Ovary (tissue), 9 donors: Measurements from ENCODE around the gene CHCHD1. TPM values are rescaled to one million over a fixed set of nuclear protein-coding genes. Genes with fewer than 3 reads are reported as not detected.
"Not testable (repeated sequence)": the region's sequence is repeated elsewhere in the genome, so short reads cannot be mapped to it uniquely, and the experiment has no call there.

Experiments used
- DNase-seq, 5 donors: peaks; one replicate each; pipeline ENCODE4 v3.0.0-alpha.2; 2019 to 2020
- H3K27ac ChIP-seq, 2 donors: fragments of 200-600 bp; one replicate each; pipeline versions ENCODE4 v1.5.1 to v1.8.0; 2019 to 2022
- H3K27me3 ChIP-seq: fragments of 200-600 bp; one replicate; pipeline ENCODE4 v1.8.0; 2022
- H3K36me3 ChIP-seq: fragments of 200-600 bp; sonication (generic); one replicate; pipeline ENCODE4 v1.5.1; 2019
- H3K4me1 ChIP-seq: one replicate; pipeline ENCODE4 v1.8.1; 2013; ENCODE audit warnings: mild to moderate bottlenecking, moderate library complexity; ENCODE audit not compliant: insufficient read depth
- H3K4me3 ChIP-seq: fragments of 200-600 bp; sonication (generic); one replicate; pipeline ENCODE4 v1.5.1; 2017
- H3K9me3 ChIP-seq, 2 donors: fragments of 200-600 bp in 1 of 2; sonication (generic) in 1 of 2; one replicate each; pipeline versions ENCODE4 v1.5.1 to v1.8.1; 2013 to 2019; ENCODE audit warnings: mild to moderate bottlenecking in 1 of 2, moderate library complexity in 1 of 2
- CTCF ChIP-seq, 3 donors: fragments of 450-650 bp in 2 of 3; fragments of 200-600 bp in 1 of 3; IDR thresholded peaks; one replicate each; pipeline versions ENCODE4 v1.5.1 to v1.8.0; 2016 to 2022; ENCODE audit warnings: antibody characterized with exemption in 3 of 3, mild to moderate bottlenecking in 1 of 3
- EP300 ChIP-seq: sonication (generic); formaldehyde crosslinking; IDR thresholded peaks from one replicate; pipeline ENCODE4 v1.6.1; 2017; ENCODE audit warnings: antibody characterized with exemption
- POLR2A ChIP-seq: fragments of 450-650 bp; IDR thresholded peaks from one replicate; pipeline ENCODE4 v1.6.1; 2017; ENCODE audit warnings: antibody characterized with exemption, mild to moderate bottlenecking, moderate library complexity
- WGBS, 3 donors: extraction: QIAGEN DNeasy Blood & Tissue Kit in 1 of 3; methylation state at CpG; one replicate each; pipeline versions ENCODE4 v1.1.5 to v1.1.7; 2013 to 2017; 5-methylcytosine and 5-hydroxymethylcytosine counted together
- intact Hi-C, 4 donors: fragments of 100-400 bp; cut with DNase I; formaldehyde crosslinking; loops; one replicate each; pipeline versions ENCODE4 v1.11.0 to v1.15.1; 2022 to 2023
- polyA plus RNA-seq, 2 donors: library from polyadenylated mRNA; stranded (reverse); fragments of 200-250 nt in 1 of 2; fragments of 350-450 nt in 1 of 2; fragmentation: Illumina TruSeq in 1 of 2; extraction: RNeasy Lipid Tissue Mini Kit (QIAGEN cat#74804) in 1 of 2; gene quantifications; one replicate each; pipeline ENCODE4 v1.2.3, GENCODE V29; 2013 to 2014
- total RNA-seq, 7 donors: library from RNA; depleted of rRNA in 2 of 7; stranded (reverse); fragments of >200 nt in 2 of 7; fragmentation: NEBNext Ultra II Directional in 3 of 7; extraction: Animal tissue kit (Norgen Biotek cat#: 25700) in 3 of 7; gene quantifications; one replicate each; pipeline versions ENCODE4 v1.1.0 to v1.2.4, GENCODE V29; 2016 to 2023
- donor health status: DM: no; HTN: no; CAD: no; lungs with moderate emphysema.
- donor health status: DM: no; HTN: no; CAD: no.
- donor health status: Bipolar disorder and iron deficiency.
- donor health status: DM: yes; HTN: yes; CAD: no.
- donor health status: DM: no; HTN: no; CAD: no.
- donor health status: DM: yes; HTN: yes; CAD: no.

CHCHD1 gene
- total and polyA plus RNA-seq, 9 donors = 12.5 to 33.4 (median 18.0) TPM

- intact Hi-C loops = no loop called here
- Histone ChIP-seq H3K36me3 (no peaks in the 10 kb centered on the region), H3K9me3 (no peaks in the 10 kb centered on the region), H3K4me1 (no peaks in the 10 kb centered on the region), H3K4me3 (no peak overlapping the region), H3K27ac (no peak overlapping the region), H3K27me3 (no peaks in the 10 kb centered on the region)
- DNase-seq = no peak
- WGBS, 3 donors = 90 to 92% (median 91%) methylated on average over 5 of the region's 5 CpGs
- TF ChIP-seq POLR2A = no peak
- no peak for TF ChIP-seq EP300
- no peak for TF ChIP-seq CTCF (IDR thresholded peaks at IDR 0.05)
Observed at GRCh38 chr10:73793456-73793855, 11.6 kb downstream of the CHCHD1 start.

GRCh38 chr10:73795491-73795890 lies 13.6 kb downstream of the CHCHD1 start:
- DNase-seq, H3K27ac ChIP-seq, H3K27me3 ChIP-seq, intact Hi-C loops, H3K9me3 ChIP-seq, H3K36me3 ChIP-seq, H3K4me3 ChIP-seq, H3K4me1 ChIP-seq: not testable (repeated sequence)
- WGBS, 3 donors = 91 to 93% (median 92%) methylated on average over 10 of the region's 10 CpGs

GRCh38 chr10:73796035-73796434 lies 14.2 kb downstream of the CHCHD1 start:
- H3K4me1 ChIP-seq, H3K4me3 ChIP-seq, intact Hi-C loops, DNase-seq, H3K36me3 ChIP-seq, H3K9me3 ChIP-seq, H3K27ac ChIP-seq, H3K27me3 ChIP-seq: not testable (repeated sequence)
- 92 to 94% (median 94%) methylated on average over 8 of the region's 8 CpGs for WGBS, 3 donors

GRCh38 chr10:73796766-73797165 lies 14.9 kb downstream of the CHCHD1 start:
- Histone ChIP-seq H3K4me3 (no peak overlapping the region), H3K27me3 (no peaks in the 10 kb centered on the region), H3K27ac (no peak overlapping the region), H3K4me1 (no peaks in the 10 kb centered on the region), H3K36me3 (no peaks in the 10 kb centered on the region), H3K9me3 (no peaks in the 10 kb centered on the region)
- TF ChIP-seq CTCF (IDR thresholded peaks at IDR 0.05) (no peak), POLR2A (no peak), EP300 (no peak)
- DNase-seq = no peak
- 70 to 84% (median 79%) methylated on average over 5 of the region's 5 CpGs for WGBS, 3 donors
- intact Hi-C loops = no loop called here

- intact Hi-C loops = no loop called here
- no peak overlapping the region for H3K27ac ChIP-seq
- WGBS, 3 donors = 80 to 86% (median 84%) methylated on average over 19 of the region's 19 CpGs
- no peaks in the 10 kb centered on the region for H3K27me3 ChIP-seq
- TF ChIP-seq EP300 (no peak), POLR2A (no peak), CTCF (IDR thresholded peaks at IDR 0.05) (no peak)
- DNase-seq = no peak
- no peaks in the 10 kb centered on the region for H3K4me1 ChIP-seq
- H3K9me3 ChIP-seq = no peaks in the 10 kb centered on the region
- no peaks in the 10 kb centered on the region for H3K36me3 ChIP-seq
- no peak overlapping the region for H3K4me3 ChIP-seq
Observed at GRCh38 chr10:73797324-73798025, 15.6 kb downstream of the CHCHD1 start.
